ENCODE results near the gene CREB5. TPM values are rescaled to one million over a fixed set of nuclear protein-coding genes. Genes with fewer than 3 reads are reported as not detected.

CREB5 gene
- total and polyA plus RNA-seq, 2 of the 8 experiments (the other 6 are each of a cell fraction or from before 2014, with no cell fraction given), result 2.4 to 2.7 TPM

GRCh38 chr7:28615091-28615490 is 202.8 kb downstream of the CREB5 start:
- Histone ChIP-seq H2BK5ac (ENCODE audit: low read depth, low read length) (no peak overlapping the region), H2BK20ac (ENCODE audit: low read length) (no peak overlapping the region), H3K4me3 (ENCODE audit: extremely low read depth in 1 of 4, insufficient read depth in 2 of 4, low read depth in 3 of 4, low read length in 4 of 4) (no peak overlapping the region), H3K36me3 (ENCODE audit: control insufficient read depth in 2 of 4, insufficient read depth in 4 of 4, low read length in 3 of 4) (no peaks in the 10 kb centered on the region), H3K56ac (replicated peaks; ENCODE audit: insufficient read length, low read depth, low read length) (no peak overlapping the region), H4K5ac (ENCODE audit: insufficient read length, low read depth, low read length) (no peak overlapping the region), H3K4me2 (ENCODE audit: insufficient read depth in 1 of 2, low read depth in 2 of 2, low read length in 2 of 2) (no peak overlapping the region), H3K9ac (replicated peaks in 1 of 4; ENCODE audit: extremely low read depth in 1 of 4, low read depth in 3 of 4, low read length in 3 of 4) (no peak overlapping the region), H3K23me2 (ENCODE audit: low read depth, low read length) (no peaks in the 10 kb centered on the region; the same call in 1 of the 2 replicates), H3K79me2 (ENCODE audit: control insufficient read depth in 1 of 2, insufficient read depth in 2 of 2, low read length in 2 of 2) (no peaks in the 10 kb centered on the region), H4K91ac (replicated peaks; ENCODE audit: insufficient read length, low read length) (no peak overlapping the region), H3K4ac (replicated peaks; ENCODE audit: insufficient read length, low read depth, low read length) (no peak overlapping the region), H2BK12ac (ENCODE audit: low read depth, low read length) (no peak overlapping the region), H3K23ac (ENCODE audit: insufficient read length) (no peak overlapping the region), H3K9me3 (ENCODE audit: insufficient read depth in 2 of 2, low read depth in 1 of 2, low read length in 1 of 2) (no peaks in the 10 kb centered on the region), H2AFZ (ENCODE audit: low read length) (no peak overlapping the region), H3K18ac (ENCODE audit: extremely low read depth, low read length) (no peak overlapping the region), H3K4me1 (replicated peaks in 1 of 4; ENCODE audit: control insufficient read depth in 3 of 4, insufficient read depth in 4 of 4, low read length in 3 of 4) (peaks cover 0 to 2% (median 0%) of the 10 kb centered on the region in 4 experiments; a peak in 1 of 7 replicates), H3K27ac (ENCODE audit: low read depth, low read length) (no peak overlapping the region), H3K79me1 (ENCODE audit: low read depth, low read length) (no peaks in the 10 kb centered on the region), H2BK120ac (replicated peaks; ENCODE audit: low read depth, low read length) (no peak overlapping the region), H4K20me1 (replicated peaks in 1 of 2; ENCODE audit: control insufficient read depth in 1 of 2, insufficient read depth in 2 of 2, low read length in 2 of 2) (no peaks in the 10 kb centered on the region), H4K8ac (ENCODE audit: extremely low read depth, insufficient read depth, low read length) (no peak overlapping the region), H2AK5ac (ENCODE audit: low read depth, low read length) (no peak overlapping the region), H3K27me3 (replicated peaks in 1 of 4; ENCODE audit: control insufficient read depth in 3 of 4, extremely low read depth in 1 of 4, insufficient read depth in 3 of 4, low read length in 3 of 4) (peaks cover 0 to 2% (median 0%) of the 10 kb centered on the region in 4 experiments; a peak in 1 of 7 replicates), H2BK15ac (ENCODE audit: low read length) (no peak overlapping the region), H3K14ac (ENCODE audit: insufficient read length) (no peak overlapping the region)
- peak in 1 of 2 experiments; percentile 9 for DNase-seq (ENCODE audit: low read depth in 1 of 2, low spot score in 2 of 2)
- FAIRE-seq, result peak; percentile 52
- ChIA-PET POLR2A (ENCODE audit: partially characterized antibody) (interaction anchor here (0.6 kb wide), 1 partner anchor 204 kb away, joined by 3 read pairs; no protein-coding TSS in a partner anchor), CTCF (ENCODE audit: partially characterized antibody) (interaction anchor here (0.6 to 4.9 kb wide), 26 partner anchors 12 to 514 kb away, joined by 3 to 38 read pairs (median 4); no protein-coding TSS in a partner anchor)
- 78% methylated on average over 4 of the region's 4 CpGs; no CpG with 5 or more reads in 1 of the 2 experiments for WGBS, 2 experiments (ENCODE audit: extremely low coverage in 1 of 2, insufficient coverage in 1 of 2, insufficient read length in 1 of 2, insufficient replicate concordance in 2 of 2, low coverage in 1 of 2, low lambda C conversion rate in 2 of 2, missing lambda C conversion rate in 1 of 2)
- TF ChIP-seq MAX (IDR thresholded peaks at IDR 0.05) (no peak), CREB1 (IDR thresholded peaks at IDR 0.05) (no peak), TCF12 (IDR thresholded peaks at IDR 0.05; ENCODE audit: low read depth, low read length) (no peak), SIRT6 (IDR thresholded peaks at IDR 0.05; ENCODE audit: low read length) (no peak), CTCF (IDR thresholded peaks at IDR 0.05; ENCODE audit: control extremely low read depth in 1 of 3, insufficient read depth in 1 of 3, low read depth in 1 of 3, low read length in 3 of 3) (peak; percentile 47 to 68 (median 50)), GABPA (IDR thresholded peaks at IDR 0.05; ENCODE audit: borderline replicate concordance, insufficient read depth, low read length) (no peak), ATF2 (IDR thresholded peaks at IDR 0.05; ENCODE audit: low read length) (no peak), RAD21 (IDR thresholded peaks at IDR 0.05 in 1 of 2, conservative IDR thresholded peaks at IDR 0.05 in 1 of 2; ENCODE audit: low read depth in 2 of 2, low read length in 2 of 2) (peak; percentile 59 to 76), CBX8 (IDR thresholded peaks at IDR 0.05; ENCODE audit: borderline replicate concordance, low read depth, low read length) (no peak)
